Transverse colon (tissue), 4 donors: Measurements from ENCODE around the gene MEGF10. TPM values are rescaled to one million over a fixed set of nuclear protein-coding genes. Genes with fewer than 3 reads are reported as not detected.
A peak's percentile ranks its signal among the peaks of the same experiment; 100 is the strongest.

Experiments used
- DNase-seq: peaks from one replicate; pipeline ENCODE4 v3.0.0-alpha.2; 2019
- H3K27ac ChIP-seq, 4 donors: fragments of 200-600 bp; sonication (generic); 2 replicates each; pipeline ENCODE4 v1.5.1; 2016 to 2018; ENCODE audit warnings: inconsistent platforms in 4 of 4
- H3K27me3 ChIP-seq: fragments of 200-600 bp; sonication (generic); 2 replicates; pipeline ENCODE4 v1.5.1; 2017; ENCODE audit warnings: inconsistent platforms
- H3K36me3 ChIP-seq, 4 donors: fragments of 200-600 bp; sonication (generic); 2 replicates each; pipeline ENCODE4 v1.5.1; 2017 to 2019; ENCODE audit warnings: inconsistent platforms in 4 of 4
- H3K4me1 ChIP-seq, 4 donors: fragments of 200-600 bp; sonication (generic); 2 replicates each; pipeline ENCODE4 v1.5.1; 2017 to 2020; ENCODE audit warnings: inconsistent platforms in 4 of 4
- H3K4me3 ChIP-seq, 4 donors: fragments of 200-600 bp; sonication (generic); 1 replicate in 1 of 4; 2 replicates in 3 of 4; pipeline versions ENCODE4 v1.5.1 to v1.6.1; 2017 to 2019; ENCODE audit warnings: inconsistent platforms in 4 of 4
- H3K9me3 ChIP-seq, 2 donors: fragments of 200-600 bp; sonication (generic); 2 replicates each; pipeline ENCODE4 v1.5.1; 2017 to 2019; ENCODE audit warnings: inconsistent platforms in 2 of 2
- EP300 ChIP-seq: sonication (generic); formaldehyde crosslinking; IDR thresholded peaks from one replicate; pipeline ENCODE4 v1.6.1; 2017; ENCODE audit warnings: antibody characterized with exemption, low read depth
- POLR2A ChIP-seq: fragments of 450-650 bp; IDR thresholded peaks from one replicate; pipeline ENCODE4 v1.6.1; 2016; ENCODE audit warnings: antibody characterized with exemption, mild to moderate bottlenecking, moderate library complexity
- POLR2AphosphoS5 ChIP-seq, 3 donors: sonication (generic); formaldehyde crosslinking; IDR thresholded peaks; one replicate each; pipeline ENCODE4 v1.6.1; 2016; ENCODE audit warnings: antibody characterized with exemption in 3 of 3
- WGBS, 2 donors: methylation state at CpG; one replicate each; pipeline ENCODE4 v1.1.5; 2018; ENCODE audit warnings: low coverage in 1 of 2; 5-methylcytosine and 5-hydroxymethylcytosine counted together
- in situ Hi-C, 4 donors: fragments of 200-750 bp; cut with MboI; loops; one replicate each; pipeline versions ENCODE4 v1.15.0 to v1.15.1; 2017; ENCODE audit warnings: low sequenced_read_pairs in 3 of 4, low pct_ligation_motif_present in 1 of 4, low pct_unique_long_range_greater_than_20kb in 1 of 4
- intact Hi-C: fragments of 100-400 bp; cut with DNase I; formaldehyde crosslinking; loops from one replicate; pipeline ENCODE4 v1.15.1; 2023; ENCODE audit warnings: low total_unique reads
- total RNA-seq, 4 donors: library from RNA; depleted of rRNA; stranded (reverse); fragments of >200 nt; gene quantifications; one replicate each; pipeline ENCODE4 v1.1.0, GENCODE V29; 2016
- TF ChIP-seq, protein P1 (sequence below), 5 experiments: fragments of 200-600 bp in 3 of 5; fragments of 450-650 bp in 2 of 5; sonication (generic) in 3 of 5; IDR thresholded peaks; 1 replicate in 2 of 5; 2 replicates in 3 of 5; pipeline ENCODE4 v1.5.1; 2016 to 2017; ENCODE audit warnings: antibody characterized with exemption in 5 of 5, inconsistent platforms in 3 of 5, mild to moderate bottlenecking in 2 of 5, moderate library complexity in 1 of 5

MEGF10 gene
- total RNA-seq, 4 donors from 2014 or later: 0.68 to 3.0 (median 2.9) TPM; not detected in 1

DNA sequence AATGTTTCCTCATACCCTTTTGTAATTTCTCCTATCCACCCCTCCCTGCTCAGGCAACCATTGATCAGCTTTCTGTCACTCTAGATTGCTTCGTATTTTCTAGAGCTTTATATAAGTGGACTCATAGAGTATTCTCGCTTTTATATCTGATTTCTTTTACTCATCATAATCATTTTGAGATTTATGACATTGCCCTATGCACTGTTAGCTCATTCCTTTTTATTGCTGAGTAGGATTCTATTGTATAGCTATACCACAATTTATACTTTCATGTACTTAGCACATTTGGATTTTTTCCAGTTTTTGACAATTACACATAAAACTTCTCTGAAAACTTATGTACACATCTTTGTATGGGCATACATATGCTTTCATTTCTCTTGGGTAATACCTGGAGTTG lies 68.9 kb downstream of the MEGF10 start:
- 38 to 47% methylated on average over 2 of the region's 2 CpGs for WGBS, 2 donors
- no peak overlapping the region for H3K4me3 ChIP-seq
- H3K4me1 ChIP-seq: peaks cover 0 to 10% (median 0%) of the 10 kb centered on the region in 4 donors
- H3K36me3 ChIP-seq: no peaks in the 10 kb centered on the region
- no peaks in the 10 kb centered on the region for H3K9me3 ChIP-seq
- no peaks in the 10 kb centered on the region for H3K27me3 ChIP-seq
- intact Hi-C loops (no loop called here), in situ Hi-C loops (no loop called here)
- DNase-seq: no peak
- peak overlapping the region in 1 of 4 donors; percentile 21 for H3K27ac ChIP-seq
- TF ChIP-seq POLR2AphosphoS5 (IDR thresholded peaks at IDR 0.05) (no peak), POLR2A (no peak), EP300 (no peak)
- TF ChIP-seq, protein P1, sequence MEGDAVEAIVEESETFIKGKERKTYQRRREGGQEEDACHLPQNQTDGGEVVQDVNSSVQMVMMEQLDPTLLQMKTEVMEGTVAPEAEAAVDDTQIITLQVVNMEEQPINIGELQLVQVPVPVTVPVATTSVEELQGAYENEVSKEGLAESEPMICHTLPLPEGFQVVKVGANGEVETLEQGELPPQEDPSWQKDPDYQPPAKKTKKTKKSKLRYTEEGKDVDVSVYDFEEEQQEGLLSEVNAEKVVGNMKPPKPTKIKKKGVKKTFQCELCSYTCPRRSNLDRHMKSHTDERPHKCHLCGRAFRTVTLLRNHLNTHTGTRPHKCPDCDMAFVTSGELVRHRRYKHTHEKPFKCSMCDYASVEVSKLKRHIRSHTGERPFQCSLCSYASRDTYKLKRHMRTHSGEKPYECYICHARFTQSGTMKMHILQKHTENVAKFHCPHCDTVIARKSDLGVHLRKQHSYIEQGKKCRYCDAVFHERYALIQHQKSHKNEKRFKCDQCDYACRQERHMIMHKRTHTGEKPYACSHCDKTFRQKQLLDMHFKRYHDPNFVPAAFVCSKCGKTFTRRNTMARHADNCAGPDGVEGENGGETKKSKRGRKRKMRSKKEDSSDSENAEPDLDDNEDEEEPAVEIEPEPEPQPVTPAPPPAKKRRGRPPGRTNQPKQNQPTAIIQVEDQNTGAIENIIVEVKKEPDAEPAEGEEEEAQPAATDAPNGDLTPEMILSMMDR (IDR thresholded peaks at IDR 0.05): no peak

DNA sequence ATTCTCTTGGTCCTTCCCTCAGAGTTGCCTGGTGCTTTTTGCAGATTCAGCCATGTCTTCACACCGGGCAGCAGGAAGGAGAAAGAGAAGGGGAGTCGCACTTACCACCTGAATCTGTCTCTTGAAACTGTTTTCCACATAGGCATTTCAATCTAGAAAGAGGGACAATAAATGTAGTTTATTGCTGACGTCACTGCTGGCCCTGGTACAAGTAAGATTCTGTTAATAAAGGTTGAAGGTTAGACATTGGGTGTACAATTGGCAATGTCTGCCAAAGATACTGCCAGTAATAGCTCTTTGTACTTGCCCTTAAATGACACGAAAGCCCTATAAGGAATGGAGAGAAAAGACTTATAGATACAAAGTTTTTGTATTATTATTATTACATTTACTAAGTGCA lies 72.8 kb downstream of the MEGF10 start:
- H3K4me3 ChIP-seq: no peak overlapping the region
- DNase-seq: no peak
- WGBS, 2 donors: 67 to 75% methylated on average over 4 of the region's 4 CpGs
- no peaks in the 10 kb centered on the region for H3K36me3 ChIP-seq
- no peaks in the 10 kb centered on the region for H3K27me3 ChIP-seq
- H3K4me1 ChIP-seq: peaks cover 0 to 10% (median 0%) of the 10 kb centered on the region in 4 donors
- TF ChIP-seq POLR2AphosphoS5 (IDR thresholded peaks at IDR 0.05) (no peak), EP300 (no peak), POLR2A (no peak)
- TF ChIP-seq, protein P1 (IDR thresholded peaks at IDR 0.05): no peak
- intact Hi-C loops (no loop called here), in situ Hi-C loops (no loop called here)
- H3K27ac ChIP-seq: no peak overlapping the region
- H3K9me3 ChIP-seq: no peaks in the 10 kb centered on the region

DNA sequence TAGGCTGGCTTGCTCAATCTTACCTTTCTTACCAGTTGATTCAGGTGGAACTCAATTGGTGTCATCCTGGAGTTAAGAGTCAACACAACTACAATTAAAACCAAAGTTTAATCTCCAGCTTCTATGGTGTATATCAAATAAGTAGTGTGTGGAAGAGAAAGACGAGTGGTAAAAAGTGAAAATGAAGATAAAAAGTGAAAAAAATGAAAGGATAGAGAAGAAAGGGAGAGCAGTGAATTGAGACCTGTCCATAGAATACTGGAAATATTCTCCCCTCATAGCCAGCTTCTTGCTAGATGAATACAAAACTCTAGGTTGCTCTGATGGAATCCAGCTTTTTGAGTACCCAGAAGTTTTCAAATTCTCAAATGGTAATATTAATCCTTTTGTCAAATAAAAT lies 76.4 kb downstream of the MEGF10 start:
- in situ Hi-C loops (no loop called here), intact Hi-C loops (no loop called here)
- no peaks in the 10 kb centered on the region for H3K9me3 ChIP-seq
- DNase-seq: no peak
- 63 to 100% methylated on average over 1 of the region's 1 CpG for WGBS, 2 donors
- TF ChIP-seq, protein P1 (IDR thresholded peaks at IDR 0.05): no peak
- TF ChIP-seq POLR2AphosphoS5 (IDR thresholded peaks at IDR 0.05) (no peak), POLR2A (no peak), EP300 (no peak)
- no peaks in the 10 kb centered on the region for H3K27me3 ChIP-seq
- no peaks in the 10 kb centered on the region for H3K36me3 ChIP-seq
- H3K4me3 ChIP-seq: no peak overlapping the region
- H3K4me1 ChIP-seq: no peaks in the 10 kb centered on the region
- H3K27ac ChIP-seq: no peak overlapping the region

DNA sequence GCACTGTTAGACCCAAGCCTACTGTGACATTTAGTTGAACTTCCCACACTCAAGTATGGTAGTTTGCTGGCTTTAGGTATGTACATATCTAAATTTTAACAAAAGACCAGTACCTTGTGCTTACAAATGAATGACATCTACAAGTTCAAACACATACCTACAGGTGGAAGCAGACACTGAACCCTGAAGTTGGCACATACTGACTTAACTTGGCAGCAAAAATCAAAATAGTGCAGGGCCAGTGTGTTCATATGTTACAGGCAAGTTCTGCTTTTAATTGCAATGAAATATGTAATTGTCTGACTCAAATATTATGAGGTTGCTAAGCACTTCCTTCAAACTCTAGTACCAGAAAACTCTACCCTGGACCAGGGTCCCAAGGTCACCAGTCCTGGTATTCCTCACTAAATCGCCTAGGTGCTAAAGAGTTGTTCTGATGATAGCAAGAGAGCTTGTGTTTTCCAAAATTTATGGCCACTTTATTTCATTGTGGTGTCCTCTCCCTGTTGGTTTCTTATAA lies 77.4 kb downstream of the MEGF10 start:
- H3K9me3 ChIP-seq: no peaks in the 10 kb centered on the region
- H3K4me3 ChIP-seq: no peak overlapping the region
- TF ChIP-seq EP300 (no peak), POLR2AphosphoS5 (IDR thresholded peaks at IDR 0.05) (no peak), POLR2A (no peak)
- TF ChIP-seq, protein P1 (IDR thresholded peaks at IDR 0.05): no peak
- H3K4me1 ChIP-seq: no peaks in the 10 kb centered on the region
- WGBS, 2 donors: 50% methylated on average over 1 of the region's 1 CpG; no CpG with 5 or more reads in 1 of the 2 donors
- no peak for DNase-seq
- in situ Hi-C loops: no loop called here
- H3K27me3 ChIP-seq: no peaks in the 10 kb centered on the region
- intact Hi-C loops: no loop called here
- H3K36me3 ChIP-seq: no peaks in the 10 kb centered on the region
- H3K27ac ChIP-seq: no peak overlapping the region
